Ishikawa (cell line): Measurements from ENCODE around the gene OR51V1.

ENCODE experiments used
- CEBPB ChIP-seq: IDR thresholded peaks from 2 replicates; pipeline ENCODE4 v1.6.1; 2012
- CREB1 ChIP-seq: IDR thresholded peaks from 2 replicates; pipeline ENCODE4 v1.6.1; 2012; ENCODE audit warnings: low read depth
- EGR1 ChIP-seq: IDR thresholded peaks from 2 replicates; pipeline ENCODE4 v1.6.1; 2012
- EP300 ChIP-seq: IDR thresholded peaks from 2 replicates; pipeline ENCODE4 v1.6.1; 2012; ENCODE audit warnings: borderline replicate concordance
- FOXM1 ChIP-seq: IDR thresholded peaks from 2 replicates; pipeline ENCODE4 v1.6.1; 2012; ENCODE audit warnings: low read depth, borderline replicate concordance
- MAX ChIP-seq: IDR thresholded peaks from 2 replicates; pipeline ENCODE4 v1.6.1; 2012
- NFIC ChIP-seq: IDR thresholded peaks from 2 replicates; pipeline ENCODE4 v1.6.1; 2012
- RAD21 ChIP-seq: IDR thresholded peaks from 2 replicates; pipeline ENCODE4 v1.6.1; 2012; ENCODE audit warnings: low read depth
- REST ChIP-seq: IDR thresholded peaks from 2 replicates; pipeline ENCODE4 v1.6.1; 2012; ENCODE audit warnings: low read depth, mild to moderate bottlenecking
- TAF1 ChIP-seq: IDR thresholded peaks from 2 replicates; pipeline ENCODE4 v1.6.1; 2012; ENCODE audit warnings: low read depth, mild to moderate bottlenecking
- TCF12 ChIP-seq: IDR thresholded peaks from 2 replicates; pipeline ENCODE4 v1.6.1; 2012; ENCODE audit warnings: low read depth
- TEAD4 ChIP-seq: IDR thresholded peaks from 2 replicates; pipeline ENCODE4 v1.6.1; 2012
- USF1 ChIP-seq: IDR thresholded peaks from 2 replicates; pipeline ENCODE4 v1.6.1; 2012
- YY1 ChIP-seq: IDR thresholded peaks from 2 replicates; pipeline ENCODE4 v1.6.1; 2012; ENCODE audit warnings: low read depth
- ZBTB7A ChIP-seq: IDR thresholded peaks from 2 replicates; pipeline ENCODE4 v1.6.1; 2012; ENCODE audit warnings: low read depth

Gene OR51V1

GRCh38 chr11:5234381-5234834 lies 33.9 kb upstream of the OR51V1 start, which contains the start of gene HBD:
Gene HBD, minus strand, starts transcription at chr11:5234483. Its CDS starts 50 bp downstream, at chr11:5234433.
- TF ChIP-seq REST: no peak
- TF ChIP-seq TEAD4: no peak
- no peak for TF ChIP-seq USF1
- no peak for TF ChIP-seq NFIC
- no peak for TF ChIP-seq TAF1
- TF ChIP-seq ZBTB7A: no peak
- TF ChIP-seq YY1: no peak
- no peak for TF ChIP-seq TCF12
- no peak for TF ChIP-seq MAX
- TF ChIP-seq FOXM1: no peak
- no peak for TF ChIP-seq CREB1
- TF ChIP-seq CEBPB: no peak
- TF ChIP-seq EP300: no peak

GRCh38 chr11:5233307-5233706 lies 32.8 kb upstream of the OR51V1 start:
- TF ChIP-seq MAX: no peak
- TF ChIP-seq USF1: no peak
- TF ChIP-seq CREB1: no peak
- no peak for TF ChIP-seq TCF12
- TF ChIP-seq RAD21: no peak
- no peak for TF ChIP-seq ZBTB7A
- TF ChIP-seq EGR1: no peak

- TF ChIP-seq MAX (no peak), ZBTB7A (no peak), YY1 (no peak), EGR1 (no peak), TAF1 (no peak), FOXM1 (no peak), USF1 (no peak), EP300 (no peak), CREB1 (no peak), RAD21 (no peak), CEBPB (no peak), TEAD4 (no peak)
These were observed 32.3 kb upstream of the OR51V1 start for GRCh38 chr11:5232821-5233220.

- TF ChIP-seq RAD21: no peak
- TF ChIP-seq TCF12: no peak
- no peak for TF ChIP-seq CEBPB
- no peak for TF ChIP-seq MAX
- TF ChIP-seq REST: no peak
- no peak for TF ChIP-seq YY1
- TF ChIP-seq FOXM1: no peak
- TF ChIP-seq ZBTB7A: no peak
- no peak for TF ChIP-seq NFIC
These were observed 31.7 kb upstream of the OR51V1 start for GRCh38 chr11:5232176-5232575.

- TF ChIP-seq CEBPB (no peak), EGR1 (no peak), ZBTB7A (no peak), TEAD4 (no peak), MAX (no peak), YY1 (no peak), RAD21 (no peak), USF1 (no peak), TCF12 (no peak), CREB1 (no peak), NFIC (no peak), REST (no peak), FOXM1 (no peak), EP300 (no peak), TAF1 (no peak)
These were observed 30.6 kb upstream of the OR51V1 start for GRCh38 chr11:5231111-5231510.
